Measurements from ENCODE around the gene MOSPD3. TPM values are rescaled to one million over a fixed set of nuclear protein-coding genes. Genes with fewer than 3 reads are reported as not detected.
A peak's percentile ranks its signal among the peaks of the same experiment; 100 is the strongest.

MOSPD3 gene
- total and polyA plus RNA-seq, 8 donors, result 4.0 to 30.7 (median 20.4) TPM; not detected in 1

DNA sequence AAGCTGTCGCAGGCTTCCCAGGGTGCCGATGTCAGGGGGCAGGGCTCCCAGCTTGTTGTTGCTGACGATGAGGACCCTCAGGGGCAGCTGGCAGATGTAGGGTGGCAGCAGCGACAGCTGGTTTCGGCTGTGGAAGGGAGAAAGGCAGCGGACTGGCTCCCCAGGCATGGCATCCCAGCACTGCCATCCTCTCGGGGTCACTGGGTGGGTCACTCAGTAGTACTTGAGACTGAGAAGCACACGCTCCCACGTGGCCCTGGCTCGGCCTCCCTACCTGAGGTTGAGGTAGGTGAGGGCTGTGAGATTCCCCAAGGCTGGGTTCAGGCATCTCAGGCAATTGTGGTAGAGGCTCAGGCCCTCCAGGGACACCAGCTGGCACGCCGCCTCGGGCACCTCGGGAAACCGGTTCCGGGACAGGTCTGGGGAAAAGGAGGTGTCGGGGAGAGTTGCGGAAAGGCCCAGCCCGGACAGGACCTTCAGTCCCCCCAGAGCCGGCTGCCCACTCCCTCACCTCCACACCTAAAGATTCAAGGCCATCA lies 30.2 kb upstream of the MOSPD3 start:
- Histone ChIP-seq H3K4me3 (peak overlapping the region in 1 of 4 donors; percentile 89), H3K27me3 (no peaks in the 10 kb centered on the region), H3K4me1 (peaks cover 35 to 48% (median 45%) of the 10 kb centered on the region in 4 donors), H3K9me3 (no peaks in the 10 kb centered on the region), H3K27ac (peak overlapping the region in 4 of 5 donors; percentile 95 to 99 (median 98)), H3K36me3 (peaks cover 46 to 57% (median 55%) of the 10 kb centered on the region in 4 donors)
- WGBS, 5 donors, result 42 to 83% (median 58%) methylated on average over 8 to 20 of the region's 20 CpGs
- DNase-seq, result peak; percentile 64 to 86
- TF ChIP-seq EP300 (IDR thresholded peaks at IDR 0.05) (no peak), POLR2AphosphoS5 (IDR thresholded peaks at IDR 0.05) (no peak), POLR2A (IDR thresholded peaks at IDR 0.05) (no peak)
- TF ChIP-seq, protein P1, sequence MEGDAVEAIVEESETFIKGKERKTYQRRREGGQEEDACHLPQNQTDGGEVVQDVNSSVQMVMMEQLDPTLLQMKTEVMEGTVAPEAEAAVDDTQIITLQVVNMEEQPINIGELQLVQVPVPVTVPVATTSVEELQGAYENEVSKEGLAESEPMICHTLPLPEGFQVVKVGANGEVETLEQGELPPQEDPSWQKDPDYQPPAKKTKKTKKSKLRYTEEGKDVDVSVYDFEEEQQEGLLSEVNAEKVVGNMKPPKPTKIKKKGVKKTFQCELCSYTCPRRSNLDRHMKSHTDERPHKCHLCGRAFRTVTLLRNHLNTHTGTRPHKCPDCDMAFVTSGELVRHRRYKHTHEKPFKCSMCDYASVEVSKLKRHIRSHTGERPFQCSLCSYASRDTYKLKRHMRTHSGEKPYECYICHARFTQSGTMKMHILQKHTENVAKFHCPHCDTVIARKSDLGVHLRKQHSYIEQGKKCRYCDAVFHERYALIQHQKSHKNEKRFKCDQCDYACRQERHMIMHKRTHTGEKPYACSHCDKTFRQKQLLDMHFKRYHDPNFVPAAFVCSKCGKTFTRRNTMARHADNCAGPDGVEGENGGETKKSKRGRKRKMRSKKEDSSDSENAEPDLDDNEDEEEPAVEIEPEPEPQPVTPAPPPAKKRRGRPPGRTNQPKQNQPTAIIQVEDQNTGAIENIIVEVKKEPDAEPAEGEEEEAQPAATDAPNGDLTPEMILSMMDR (IDR thresholded peaks at IDR 0.05), result no peak
- intact Hi-C loops (cut with DNase I; ENCODE audit: low total_unique reads), result no loop called here

DNA sequence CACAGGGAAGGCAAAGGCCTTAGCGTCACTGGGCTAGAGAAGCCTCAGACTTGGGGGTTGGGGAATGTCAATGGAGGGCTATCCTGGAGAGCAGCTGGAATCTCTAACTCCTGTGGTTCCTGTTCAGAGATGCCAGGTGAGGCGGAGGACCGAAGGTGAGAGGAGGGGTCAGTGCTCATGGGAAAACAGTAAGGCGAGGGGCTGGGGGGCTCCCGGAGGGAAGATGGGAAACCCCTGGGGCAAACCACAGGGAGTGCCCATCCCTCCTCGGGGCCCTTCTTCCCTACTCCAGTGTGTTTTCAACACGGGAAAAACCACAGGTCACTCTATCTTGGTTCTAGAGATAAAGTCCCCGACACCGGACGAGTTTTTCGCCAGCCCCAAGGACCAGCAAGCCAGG lies 29.7 kb upstream of the MOSPD3 start:
- WGBS, 5 donors, result 33 to 59% (median 37%) methylated on average over 11 of the region's 11 CpGs
- intact Hi-C loops (cut with DNase I; ENCODE audit: low total_unique reads), result no loop called here
- Histone ChIP-seq H3K4me3 (peak overlapping the region in 3 of 4 donors; percentile 89 to 97 (median 91)), H3K4me1 (peaks cover 35 to 54% (median 49%) of the 10 kb centered on the region in 4 donors), H3K36me3 (peaks cover 41 to 52% (median 49%) of the 10 kb centered on the region in 4 donors), H3K9me3 (no peaks in the 10 kb centered on the region), H3K27me3 (no peaks in the 10 kb centered on the region), H3K27ac (peak overlapping the region in 4 of 5 donors; percentile 95 to 99 (median 98))
- no peak for DNase-seq
- TF ChIP-seq, protein P1 (IDR thresholded peaks at IDR 0.05), result no peak
- no peak for TF ChIP-seq POLR2AphosphoS5 (IDR thresholded peaks at IDR 0.05)
- no peak for TF ChIP-seq POLR2A (IDR thresholded peaks at IDR 0.05)
- TF ChIP-seq EP300 (IDR thresholded peaks at IDR 0.05), result no peak

DNA sequence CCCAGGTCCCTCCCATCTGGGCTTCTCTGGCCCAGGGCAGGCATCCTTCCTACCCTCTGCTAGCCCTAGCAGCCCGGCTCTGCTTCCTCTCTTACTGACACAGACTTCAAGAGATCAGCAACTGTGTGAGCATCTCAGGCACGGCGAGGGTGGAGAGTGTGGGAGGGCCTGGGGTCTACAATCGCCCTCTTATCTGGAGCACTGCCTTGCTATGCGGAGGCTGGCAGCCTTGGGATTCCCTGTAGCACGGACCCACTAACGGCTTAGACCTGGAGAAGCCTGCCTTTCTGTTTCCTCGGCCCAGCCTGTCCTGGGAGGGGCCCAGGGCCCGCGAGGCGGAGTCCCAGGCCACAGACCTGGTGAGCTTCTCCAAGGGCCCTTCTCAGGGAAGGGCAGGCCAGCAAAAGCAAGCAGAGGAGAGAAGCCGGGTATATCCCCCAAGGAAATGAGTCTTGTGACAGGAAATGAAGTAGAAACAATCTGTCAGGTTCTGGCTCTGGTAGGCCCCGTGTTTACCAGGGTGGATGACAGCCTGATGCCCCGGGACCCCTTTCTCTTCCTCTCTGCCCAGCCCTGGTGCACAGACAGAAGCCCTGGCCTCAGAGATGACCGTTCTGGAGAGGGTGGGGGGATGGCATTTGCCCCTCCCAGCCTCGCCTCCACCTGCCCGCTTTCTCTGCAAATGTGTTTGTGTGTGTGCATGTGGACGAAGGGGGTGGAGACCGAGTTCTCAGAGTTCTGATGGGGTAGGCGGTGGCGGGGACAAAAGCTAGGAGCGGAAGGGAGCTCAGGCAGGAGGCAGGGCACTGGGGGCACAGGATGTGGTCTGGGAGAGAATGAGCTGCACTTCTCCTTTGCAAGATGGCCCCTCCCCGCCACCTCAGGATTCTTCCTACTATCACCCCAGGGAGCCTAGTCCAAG lies 28.9 kb upstream of the MOSPD3 start:
- Histone ChIP-seq H3K4me3 (peak overlapping the region; percentile 70 to 97 (median 90)), H3K27ac (peak overlapping the region; percentile 16 to 99 (median 97)), H3K36me3 (peaks cover 34 to 45% (median 42%) of the 10 kb centered on the region in 4 donors), H3K27me3 (no peaks in the 10 kb centered on the region), H3K4me1 (peaks cover 35 to 54% (median 49%) of the 10 kb centered on the region in 4 donors), H3K9me3 (no peaks in the 10 kb centered on the region)
- peak; percentile 61 to 79 for DNase-seq
- intact Hi-C loops (cut with DNase I; ENCODE audit: low total_unique reads), result no loop called here
- TF ChIP-seq POLR2AphosphoS5 (IDR thresholded peaks at IDR 0.05) (peak in 1 of 3 donors; percentile 4), POLR2A (IDR thresholded peaks at IDR 0.05) (no peak)
- WGBS, 5 donors, result 15 to 29% (median 20%) methylated on average over 21 to 23 of the region's 23 CpGs

DNA sequence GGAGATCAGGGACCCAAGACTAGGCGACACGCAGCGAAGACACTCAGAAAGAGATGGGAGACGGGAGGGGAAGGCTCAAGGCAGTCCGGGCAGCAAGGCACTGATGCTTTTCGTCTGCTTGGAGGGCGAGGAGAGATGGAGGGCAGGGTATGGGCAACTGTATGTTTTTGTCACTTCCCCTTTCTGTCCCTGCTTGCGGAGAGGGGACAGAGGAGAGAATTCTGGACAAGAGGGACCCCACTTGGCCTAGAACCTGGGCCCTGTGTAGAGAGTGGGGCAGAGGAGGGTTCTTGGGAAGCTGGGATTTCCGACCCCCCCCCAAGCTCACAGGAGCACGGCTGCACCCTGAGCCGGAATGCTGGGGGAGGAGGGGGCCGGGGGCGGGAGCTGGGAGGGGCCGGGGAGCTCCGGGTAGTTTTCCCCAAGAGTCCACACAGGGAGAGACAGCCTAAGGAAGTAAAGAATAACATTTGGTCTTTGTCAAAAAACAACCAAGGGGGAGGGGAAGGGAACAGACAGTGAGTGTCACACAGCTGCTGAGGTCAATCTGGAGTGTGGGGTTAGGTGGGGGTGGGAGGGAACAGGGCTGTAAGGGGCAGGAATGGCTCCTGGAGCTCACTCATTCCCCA lies 28.2 kb upstream of the MOSPD3 start:
- WGBS, 5 donors, result 30 to 40% (median 34%) methylated on average over 14 to 15 of the region's 15 CpGs
- intact Hi-C loops (cut with DNase I; ENCODE audit: low total_unique reads), result no loop called here
- Histone ChIP-seq H3K27me3 (peaks cover 0 to under 1% (median 0%) of the 10 kb centered on the region in 3 donors), H3K4me1 (peaks cover 35 to 54% (median 49%) of the 10 kb centered on the region in 4 donors), H3K27ac (peak overlapping the region; percentile 95 to 99 (median 99)), H3K9me3 (no peaks in the 10 kb centered on the region), H3K36me3 (peaks cover 26 to 37% (median 34%) of the 10 kb centered on the region in 4 donors), H3K4me3 (peak overlapping the region; percentile 70 to 97 (median 90))
- DNase-seq, result peak in 1 of 2 donors; percentile 71
- TF ChIP-seq POLR2A (IDR thresholded peaks at IDR 0.05) (no peak), POLR2AphosphoS5 (IDR thresholded peaks at IDR 0.05) (peak in 1 of 3 donors; percentile 2), EP300 (IDR thresholded peaks at IDR 0.05) (no peak)
- TF ChIP-seq, protein P1 (IDR thresholded peaks at IDR 0.05), result no peak

All from stomach (tissue), 9 donors.